ENCODE results near the gene SHISA9. TPM values are rescaled to one million over a fixed set of nuclear protein-coding genes. Genes with fewer than 3 reads are reported as not detected.
"Not testable (repeated sequence)": the region's sequence is repeated elsewhere in the genome, so short reads cannot be mapped to it uniquely, and the experiment has no call there.

SHISA9 gene
- total RNA-seq, 1 experiment from 2014 or later = 23.3 TPM

DNA sequence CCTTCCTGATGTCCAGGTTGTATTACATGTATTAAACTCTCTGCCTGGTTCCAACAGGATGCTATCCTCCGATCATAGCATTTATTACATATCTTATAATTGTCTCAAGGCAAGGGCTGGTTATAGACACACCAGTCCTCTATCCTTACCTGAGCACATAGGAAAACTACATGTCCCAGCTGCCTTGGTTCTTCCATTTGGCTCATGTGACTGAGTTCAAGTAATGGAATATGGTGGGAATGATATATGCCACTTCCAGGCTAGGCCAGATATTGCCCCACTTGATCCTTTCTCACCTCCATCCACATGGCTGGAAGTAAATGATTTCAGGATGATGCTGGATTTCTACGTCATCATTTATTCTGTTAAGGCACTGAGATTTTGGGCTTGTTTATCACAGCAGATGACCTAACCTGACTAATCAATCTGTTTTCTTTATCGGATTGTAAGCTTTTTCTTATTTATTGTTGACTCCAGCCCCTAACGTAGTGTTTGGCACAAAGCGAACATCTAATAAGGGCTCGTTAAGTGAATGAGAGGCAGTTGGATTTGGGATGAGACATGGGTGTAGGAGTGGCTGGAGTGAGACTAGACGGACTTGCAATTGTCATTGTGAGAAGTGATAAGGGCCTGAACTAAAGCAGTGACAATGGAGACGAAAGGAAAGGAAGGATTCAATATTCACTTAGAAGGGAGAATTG lies 8.2 kb upstream of the SHISA9 start:
- in situ Hi-C loops (cut with HindIII; ENCODE audit: low pct_unique_long_range_greater_than_20kb, low sequenced_read_pairs) = no loop called here
- DNase-seq (ENCODE audit: low read depth) = no peak

DNA sequence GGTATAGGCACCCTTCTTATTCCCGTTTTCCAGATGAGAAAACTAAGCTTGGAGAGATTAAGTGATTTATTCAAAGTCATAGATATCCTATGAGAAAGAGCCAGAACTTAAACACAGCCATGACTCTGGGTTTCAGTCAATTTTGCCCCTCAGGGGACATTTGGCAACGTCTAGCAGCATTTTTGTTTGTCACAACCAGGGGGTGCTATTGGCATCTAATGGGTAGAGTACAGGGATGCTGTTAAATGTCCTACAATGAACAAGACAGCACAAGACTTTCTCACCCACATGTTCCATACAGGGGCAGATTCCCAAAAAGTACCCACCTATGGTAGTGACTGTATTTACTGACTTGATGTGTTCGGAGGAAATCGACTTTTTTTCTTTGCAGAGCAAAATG lies 4.8 kb upstream of the SHISA9 start:
- DNase-seq (ENCODE audit: low read depth) = peak; percentile 43
- in situ Hi-C loops (cut with HindIII; ENCODE audit: low pct_unique_long_range_greater_than_20kb, low sequenced_read_pairs) = no loop called here

- in situ Hi-C loops (cut with HindIII; ENCODE audit: low pct_unique_long_range_greater_than_20kb, low sequenced_read_pairs) = no loop called here
- no peak for DNase-seq (ENCODE audit: low read depth)
These were observed 2.8 kb upstream of the SHISA9 start for GRCh38 chr16:12898551-12898950.

- in situ Hi-C loops (cut with HindIII; ENCODE audit: low pct_unique_long_range_greater_than_20kb, low sequenced_read_pairs) = no loop called here
- DNase-seq (ENCODE audit: low read depth) = no peak
These were observed 1.8 kb upstream of the SHISA9 start for GRCh38 chr16:12899529-12900143.

- in situ Hi-C loops (cut with HindIII; ENCODE audit: low pct_unique_long_range_greater_than_20kb, low sequenced_read_pairs) = no loop called here
- no peak for DNase-seq (ENCODE audit: low read depth)
These were observed 1.2 kb upstream of the SHISA9 start for GRCh38 chr16:12900156-12900555.

DNA sequence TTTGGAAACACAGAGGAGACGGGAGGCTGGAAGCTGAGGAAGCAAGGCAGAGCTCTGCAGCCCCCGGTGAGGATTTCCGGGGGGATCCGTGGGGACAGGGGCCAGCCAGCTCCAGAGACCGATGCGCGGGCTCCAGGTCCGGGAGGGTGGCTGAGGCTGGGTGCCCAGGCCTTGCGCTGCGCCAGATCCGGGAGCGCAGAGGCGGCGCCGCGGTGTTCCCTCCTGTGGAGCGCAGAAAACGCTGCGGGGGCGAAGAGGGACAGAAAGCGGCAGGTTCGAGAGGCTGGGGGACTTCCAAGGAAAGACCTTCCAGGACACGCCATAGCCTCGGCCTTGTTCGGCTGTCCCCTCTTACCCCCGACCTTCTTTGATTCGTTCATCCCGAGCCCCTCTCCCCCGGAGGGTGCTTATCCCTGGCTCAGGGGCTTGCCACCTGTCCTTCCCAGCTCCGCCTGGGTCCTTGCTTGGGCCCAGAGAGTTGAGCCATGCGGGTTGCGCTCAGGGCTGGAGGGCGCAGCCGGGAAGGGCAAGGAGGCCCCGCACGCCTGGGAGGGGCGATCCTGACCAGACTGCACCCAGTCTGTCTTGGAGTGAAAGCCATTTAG lies 697 bp upstream of the SHISA9 start:
- in situ Hi-C loops (cut with HindIII; ENCODE audit: low pct_unique_long_range_greater_than_20kb, low sequenced_read_pairs) = no loop called here
- DNase-seq (ENCODE audit: low read depth) = no peak

DNA sequence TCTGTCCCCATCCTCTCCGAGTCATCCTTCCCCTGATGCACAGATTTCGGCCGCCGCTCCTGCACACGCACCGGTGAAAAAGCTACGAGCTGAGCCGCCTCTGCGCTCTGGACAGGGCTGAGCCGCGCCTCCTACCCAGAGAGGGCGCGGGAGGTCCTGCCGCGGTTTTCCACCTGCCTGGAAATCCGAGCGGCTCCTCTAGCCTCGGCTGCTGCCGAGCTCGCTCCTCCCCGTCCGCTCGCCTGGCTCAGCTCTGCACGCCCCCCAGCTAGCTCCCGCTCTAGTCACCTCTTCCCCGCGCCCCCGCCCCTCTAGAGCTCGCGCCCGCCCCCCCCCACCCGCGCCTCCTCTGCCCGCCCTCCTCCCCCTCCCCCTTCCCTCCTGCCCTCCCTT lies 198 bp upstream of the SHISA9 start:
- peak; percentile 82 for DNase-seq (ENCODE audit: low read depth)

GRCh38 chr16:12902511-12903372 lies 1.3 kb downstream of the SHISA9 start:
- in situ Hi-C loops (cut with HindIII; ENCODE audit: low pct_unique_long_range_greater_than_20kb, low sequenced_read_pairs) = no loop called here
- DNase-seq (ENCODE audit: low read depth) = peak; percentile 52

More for the DNA sequence above, 198 bp upstream of the SHISA9 start:
- in situ Hi-C loops (cut with HindIII; ENCODE audit: low pct_unique_long_range_greater_than_20kb, low sequenced_read_pairs) = no loop called here

GRCh38 chr16:12903407-12904328 lies 2.3 kb downstream of the SHISA9 start:
- DNase-seq (ENCODE audit: low read depth) = peak; percentile 19
- in situ Hi-C loops (cut with HindIII; ENCODE audit: low pct_unique_long_range_greater_than_20kb, low sequenced_read_pairs) = no loop called here

GRCh38 chr16:12904329-12904671 lies 2.9 kb downstream of the SHISA9 start:
- DNase-seq (ENCODE audit: low read depth) = no peak
- in situ Hi-C loops (cut with HindIII; ENCODE audit: low pct_unique_long_range_greater_than_20kb, low sequenced_read_pairs) = no loop called here

DNA sequence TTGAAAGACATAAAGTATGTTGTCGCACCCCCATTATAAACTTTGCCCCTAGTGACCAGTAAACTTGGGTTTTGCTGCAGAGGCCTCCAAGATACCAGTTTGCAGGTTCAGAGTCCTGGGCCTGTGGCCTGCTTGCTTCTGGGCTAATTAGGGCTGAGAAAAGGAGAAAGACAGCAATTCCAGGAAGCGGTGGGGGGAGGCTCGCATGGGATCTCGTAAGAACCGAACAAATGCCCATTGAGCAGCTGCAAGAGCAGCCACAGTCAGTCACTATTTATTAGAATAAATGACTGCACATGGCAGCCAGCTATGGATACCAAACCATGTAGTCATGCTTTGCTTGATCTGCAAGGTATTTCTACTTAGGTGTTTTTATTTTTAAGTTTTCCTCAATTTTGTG lies 4.9 kb downstream of the SHISA9 start:
- in situ Hi-C loops (cut with HindIII; ENCODE audit: low pct_unique_long_range_greater_than_20kb, low sequenced_read_pairs) = no loop called here
- DNase-seq (ENCODE audit: low read depth) = no peak

DNA sequence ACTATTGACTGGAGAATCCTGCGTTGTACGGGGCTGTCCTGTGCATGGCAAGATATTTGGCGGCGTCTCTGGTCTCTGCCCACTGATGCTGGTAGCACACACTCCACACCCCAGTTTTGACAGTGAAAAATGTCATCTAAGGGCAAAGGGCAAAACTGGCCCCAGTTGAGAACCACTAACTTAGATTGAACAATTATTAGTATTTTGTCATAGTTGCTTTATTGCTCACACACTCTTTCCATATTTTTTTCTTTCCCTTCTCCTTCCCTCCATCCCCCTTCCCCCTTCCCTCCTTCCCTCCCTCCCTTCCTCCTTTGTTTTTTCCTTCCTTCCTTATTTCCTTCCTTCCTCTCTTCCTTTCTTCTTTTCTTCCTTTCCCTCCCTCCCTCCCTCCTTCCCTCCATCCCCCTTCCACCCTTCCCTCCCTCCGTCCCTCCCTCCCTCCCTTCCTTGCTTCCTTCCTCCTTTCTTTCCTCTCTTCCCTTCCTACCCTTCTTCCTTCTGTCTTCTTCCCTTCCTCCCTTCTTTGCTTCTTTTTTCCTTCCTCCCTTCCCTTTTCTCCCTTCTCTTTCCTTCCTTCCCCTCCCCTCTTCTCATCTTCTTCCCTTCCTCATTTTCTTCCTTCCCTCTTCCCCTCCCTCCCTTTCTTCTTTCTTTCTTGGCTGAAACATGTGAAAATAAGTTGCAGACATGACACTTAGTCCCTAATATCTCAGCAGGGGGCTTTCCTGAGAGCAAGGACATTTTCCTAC lies 5.5 kb downstream of the SHISA9 start:
- in situ Hi-C loops (cut with HindIII; ENCODE audit: low pct_unique_long_range_greater_than_20kb, low sequenced_read_pairs) = no loop called here
- DNase-seq (ENCODE audit: low read depth) = no peak

DNA sequence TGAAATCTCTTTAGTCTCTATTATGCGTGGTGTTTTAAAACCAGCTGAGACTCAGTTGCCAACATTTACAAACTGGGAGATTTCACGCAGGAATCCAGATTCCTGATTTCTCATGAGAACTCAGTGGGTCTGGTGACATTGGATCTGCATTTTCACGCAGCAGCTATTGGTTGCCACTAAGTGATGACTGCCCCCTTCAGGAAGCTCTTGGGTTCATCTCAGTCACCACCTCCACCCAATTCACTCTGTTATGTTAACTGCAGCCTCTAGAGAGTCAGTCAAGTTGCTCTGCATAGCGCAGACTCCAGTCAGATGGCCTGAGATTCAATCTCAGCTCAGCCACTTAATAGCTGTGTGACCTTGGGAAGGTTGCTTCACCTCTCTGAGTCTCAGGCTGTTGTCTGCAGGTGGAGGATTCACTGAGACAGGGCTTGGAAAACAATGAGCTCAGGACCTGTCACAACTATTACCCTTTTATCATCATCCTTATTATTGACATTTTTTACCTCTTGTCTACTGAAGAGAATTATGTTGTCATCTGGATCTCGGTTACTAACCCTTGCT lies 6.4 kb downstream of the SHISA9 start:
- in situ Hi-C loops (cut with HindIII; ENCODE audit: low pct_unique_long_range_greater_than_20kb, low sequenced_read_pairs) = no loop called here
- peak; percentile 23 for DNase-seq (ENCODE audit: low read depth)

- in situ Hi-C loops (cut with HindIII; ENCODE audit: low pct_unique_long_range_greater_than_20kb, low sequenced_read_pairs) = no loop called here
- DNase-seq (ENCODE audit: low read depth) = no peak
These were observed 15.8 kb downstream of the SHISA9 start for GRCh38 chr16:12917246-12917645.

GRCh38 chr16:12917653-12918052 lies 16.3 kb downstream of the SHISA9 start:
- in situ Hi-C loops (cut with HindIII; ENCODE audit: low pct_unique_long_range_greater_than_20kb, low sequenced_read_pairs) = no loop called here
- DNase-seq (ENCODE audit: low read depth) = peak; percentile 80

DNA sequence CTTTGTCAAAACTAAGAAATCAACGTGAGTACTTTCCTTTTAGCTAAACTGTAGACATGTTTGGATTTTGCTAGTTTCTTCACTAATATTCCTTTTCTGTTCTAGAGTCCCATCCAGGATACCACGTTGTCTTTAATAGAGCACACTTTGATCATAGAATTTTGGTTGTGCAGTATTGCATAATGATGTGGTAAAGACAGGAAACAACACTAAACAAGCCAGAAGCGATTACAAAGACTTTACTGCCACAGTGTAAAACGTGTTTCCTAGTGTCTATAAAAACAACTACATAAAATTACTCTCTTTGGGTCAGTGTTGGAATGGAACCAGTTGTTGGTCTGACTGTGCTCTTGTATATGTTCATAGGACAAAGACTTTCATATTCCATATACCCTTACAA lies 19.3 kb downstream of the SHISA9 start:
- in situ Hi-C loops (cut with HindIII; ENCODE audit: low pct_unique_long_range_greater_than_20kb, low sequenced_read_pairs) = no loop called here
- no peak for DNase-seq (ENCODE audit: low read depth)

GRCh38 chr16:12923640-12924039 lies 22.2 kb downstream of the SHISA9 start:
- DNase-seq (ENCODE audit: low read depth); in situ Hi-C loops (cut with HindIII; ENCODE audit: low pct_unique_long_range_greater_than_20kb, low sequenced_read_pairs): not testable (repeated sequence)

Data from Caki2 (cell line).